HEK293 (cell line): ENCODE measurements around the gene FKBP1C.

Experiments
- BCL11A ChIP-seq: fragments of 450-650 bp; formaldehyde crosslinking; IDR thresholded peaks from 2 replicates; pipeline ENCODE4 v1.5.1; 2016; ENCODE audit warnings: low read depth, missing biosample characterization, missing genetic modification characterization
- PRDM1 ChIP-seq: fragments of 450-650 bp; formaldehyde crosslinking; IDR thresholded peaks from 2 replicates; pipeline ENCODE4; 2016; ENCODE audit warnings: missing biosample characterization, missing genetic modification characterization
- ZNF18 ChIP-seq: fragments of 450-650 bp; formaldehyde crosslinking; IDR thresholded peaks from 2 replicates; pipeline ENCODE4 v1.5.1; 2016; ENCODE audit warnings: missing biosample characterization, missing genetic modification characterization
- TF ChIP-seq, protein P1 (sequence below): fragments of 450-650 bp; formaldehyde crosslinking; IDR thresholded peaks from 2 replicates; pipeline ENCODE4 v1.5.1; 2016; ENCODE audit warnings: missing biosample characterization, missing genetic modification characterization

GRCh38 chr6:63224179-63224578, 12.9 kb downstream of the FKBP1C start:
- TF ChIP-seq BCL11A (tag by site-specific recombination) = no peak
- TF ChIP-seq ZNF18 (tag by site-specific recombination) = no peak
- TF ChIP-seq PRDM1 (tag by site-specific recombination) = no peak
- TF ChIP-seq, protein P1, sequence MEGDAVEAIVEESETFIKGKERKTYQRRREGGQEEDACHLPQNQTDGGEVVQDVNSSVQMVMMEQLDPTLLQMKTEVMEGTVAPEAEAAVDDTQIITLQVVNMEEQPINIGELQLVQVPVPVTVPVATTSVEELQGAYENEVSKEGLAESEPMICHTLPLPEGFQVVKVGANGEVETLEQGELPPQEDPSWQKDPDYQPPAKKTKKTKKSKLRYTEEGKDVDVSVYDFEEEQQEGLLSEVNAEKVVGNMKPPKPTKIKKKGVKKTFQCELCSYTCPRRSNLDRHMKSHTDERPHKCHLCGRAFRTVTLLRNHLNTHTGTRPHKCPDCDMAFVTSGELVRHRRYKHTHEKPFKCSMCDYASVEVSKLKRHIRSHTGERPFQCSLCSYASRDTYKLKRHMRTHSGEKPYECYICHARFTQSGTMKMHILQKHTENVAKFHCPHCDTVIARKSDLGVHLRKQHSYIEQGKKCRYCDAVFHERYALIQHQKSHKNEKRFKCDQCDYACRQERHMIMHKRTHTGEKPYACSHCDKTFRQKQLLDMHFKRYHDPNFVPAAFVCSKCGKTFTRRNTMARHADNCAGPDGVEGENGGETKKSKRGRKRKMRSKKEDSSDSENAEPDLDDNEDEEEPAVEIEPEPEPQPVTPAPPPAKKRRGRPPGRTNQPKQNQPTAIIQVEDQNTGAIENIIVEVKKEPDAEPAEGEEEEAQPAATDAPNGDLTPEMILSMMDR (tag by site-specific recombination) = no peak
